ENCODE measurements around the gene RBM39. TPM values are rescaled to one million over a fixed set of nuclear protein-coding genes. Genes with fewer than 3 reads are reported as not detected.

Gene RBM39
- total and polyA plus RNA-seq, 9 of the 15 experiments (the other 6 are each of a cell fraction or from before 2014, with no cell fraction given) = 143 to 319 (median 228) TPM

- TF ChIP-seq, protein P1, sequence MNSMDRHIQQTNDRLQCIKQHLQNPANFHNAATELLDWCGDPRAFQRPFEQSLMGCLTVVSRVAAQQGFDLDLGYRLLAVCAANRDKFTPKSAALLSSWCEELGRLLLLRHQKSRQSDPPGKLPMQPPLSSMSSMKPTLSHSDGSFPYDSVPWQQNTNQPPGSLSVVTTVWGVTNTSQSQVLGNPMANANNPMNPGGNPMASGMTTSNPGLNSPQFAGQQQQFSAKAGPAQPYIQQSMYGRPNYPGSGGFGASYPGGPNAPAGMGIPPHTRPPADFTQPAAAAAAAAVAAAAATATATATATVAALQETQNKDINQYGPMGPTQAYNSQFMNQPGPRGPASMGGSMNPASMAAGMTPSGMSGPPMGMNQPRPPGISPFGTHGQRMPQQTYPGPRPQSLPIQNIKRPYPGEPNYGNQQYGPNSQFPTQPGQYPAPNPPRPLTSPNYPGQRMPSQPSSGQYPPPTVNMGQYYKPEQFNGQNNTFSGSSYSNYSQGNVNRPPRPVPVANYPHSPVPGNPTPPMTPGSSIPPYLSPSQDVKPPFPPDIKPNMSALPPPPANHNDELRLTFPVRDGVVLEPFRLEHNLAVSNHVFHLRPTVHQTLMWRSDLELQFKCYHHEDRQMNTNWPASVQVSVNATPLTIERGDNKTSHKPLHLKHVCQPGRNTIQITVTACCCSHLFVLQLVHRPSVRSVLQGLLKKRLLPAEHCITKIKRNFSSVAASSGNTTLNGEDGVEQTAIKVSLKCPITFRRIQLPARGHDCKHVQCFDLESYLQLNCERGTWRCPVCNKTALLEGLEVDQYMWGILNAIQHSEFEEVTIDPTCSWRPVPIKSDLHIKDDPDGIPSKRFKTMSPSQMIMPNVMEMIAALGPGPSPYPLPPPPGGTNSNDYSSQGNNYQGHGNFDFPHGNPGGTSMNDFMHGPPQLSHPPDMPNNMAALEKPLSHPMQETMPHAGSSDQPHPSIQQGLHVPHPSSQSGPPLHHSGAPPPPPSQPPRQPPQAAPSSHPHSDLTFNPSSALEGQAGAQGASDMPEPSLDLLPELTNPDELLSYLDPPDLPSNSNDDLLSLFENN (IDR thresholded peaks at IDR 0.05; ENCODE audit: low read depth in 2 of 2, low read length in 2 of 2) = no peak
- TF ChIP-seq MEF2D (tag; conservative IDR thresholded peaks at IDR 0.05; ENCODE audit: low read depth) (no peak), CBX5 (IDR thresholded peaks at IDR 0.05; ENCODE audit: borderline replicate concordance, low read depth) (no peak), ERF (CRISPR knock-in tag; IDR thresholded peaks at IDR 0.05) (no peak), ZBTB2 (IDR thresholded peaks at IDR 0.05) (peak; percentile 81; the same call in 1 of the 2 replicates), TGIF2 (CRISPR knock-in tag; IDR thresholded peaks at IDR 0.05) (no peak), MXI1 (IDR thresholded peaks at IDR 0.05; ENCODE audit: low read depth, low read length) (peak; percentile 58; the same call in 1 of the 2 replicates), HIVEP1 (CRISPR knock-in tag; IDR thresholded peaks at IDR 0.05) (no peak), BRD9 (IDR thresholded peaks at IDR 0.05; ENCODE audit: low read depth, partially characterized antibody) (no peak), SMAD1 (IDR thresholded peaks at IDR 0.05; ENCODE audit: low read depth, low read length, partially characterized antibody) (no peak), ZNF311 (CRISPR knock-in tag; IDR thresholded peaks at IDR 0.05) (no peak), BCLAF1 (IDR thresholded peaks at IDR 0.05; ENCODE audit: borderline replicate concordance in 1 of 2, control insufficient read depth in 1 of 2, low read depth in 2 of 2, low read length in 1 of 2) (no peak), EWSR1 (IDR thresholded peaks at IDR 0.05; ENCODE audit: borderline replicate concordance, low read depth, partially characterized antibody) (no peak), MTF1 (CRISPR knock-in tag; IDR thresholded peaks at IDR 0.05; ENCODE audit: borderline replicate concordance) (no peak), MXD1 (CRISPR knock-in tag; IDR thresholded peaks at IDR 0.05; ENCODE audit: borderline replicate concordance, poor library complexity, severe bottlenecking) (no peak)
Measured at GRCh38 chr20:35771689-35772562, 29.9 kb upstream of the RBM39 start, which contains the start of gene PHF20 (continued).
